GM12891 (cell line): ENCODE measurements around the gene TRMT5.

ENCODE experiments used
- PAX5 ChIP-seq: IDR thresholded peaks from 2 replicates; pipeline ENCODE4 v1.6.1; 2011; ENCODE audit warnings: low read length, moderate library complexity, mild to moderate bottlenecking; ENCODE audit not compliant: insufficient read depth, severe bottlenecking
- POLR2A ChIP-seq: IDR thresholded peaks from 2 replicates; pipeline ENCODE4 v1.6.1; 2011; ENCODE audit warnings: low read depth, low read length, control low read depth
- POLR2AphosphoS5 ChIP-seq: IDR thresholded peaks from 2 replicates; pipeline ENCODE4 v1.6.1; 2011; ENCODE audit warnings: low read depth, low read length, control low read depth

GRCh38 chr14:60963761-60964160, 17.1 kb downstream of the TRMT5 start:
- TF ChIP-seq PAX5 (no peak), POLR2AphosphoS5 (no peak), POLR2A (no peak)
